ENCODE measurements around the gene WWOX.

- TF ChIP-seq, protein P1, sequence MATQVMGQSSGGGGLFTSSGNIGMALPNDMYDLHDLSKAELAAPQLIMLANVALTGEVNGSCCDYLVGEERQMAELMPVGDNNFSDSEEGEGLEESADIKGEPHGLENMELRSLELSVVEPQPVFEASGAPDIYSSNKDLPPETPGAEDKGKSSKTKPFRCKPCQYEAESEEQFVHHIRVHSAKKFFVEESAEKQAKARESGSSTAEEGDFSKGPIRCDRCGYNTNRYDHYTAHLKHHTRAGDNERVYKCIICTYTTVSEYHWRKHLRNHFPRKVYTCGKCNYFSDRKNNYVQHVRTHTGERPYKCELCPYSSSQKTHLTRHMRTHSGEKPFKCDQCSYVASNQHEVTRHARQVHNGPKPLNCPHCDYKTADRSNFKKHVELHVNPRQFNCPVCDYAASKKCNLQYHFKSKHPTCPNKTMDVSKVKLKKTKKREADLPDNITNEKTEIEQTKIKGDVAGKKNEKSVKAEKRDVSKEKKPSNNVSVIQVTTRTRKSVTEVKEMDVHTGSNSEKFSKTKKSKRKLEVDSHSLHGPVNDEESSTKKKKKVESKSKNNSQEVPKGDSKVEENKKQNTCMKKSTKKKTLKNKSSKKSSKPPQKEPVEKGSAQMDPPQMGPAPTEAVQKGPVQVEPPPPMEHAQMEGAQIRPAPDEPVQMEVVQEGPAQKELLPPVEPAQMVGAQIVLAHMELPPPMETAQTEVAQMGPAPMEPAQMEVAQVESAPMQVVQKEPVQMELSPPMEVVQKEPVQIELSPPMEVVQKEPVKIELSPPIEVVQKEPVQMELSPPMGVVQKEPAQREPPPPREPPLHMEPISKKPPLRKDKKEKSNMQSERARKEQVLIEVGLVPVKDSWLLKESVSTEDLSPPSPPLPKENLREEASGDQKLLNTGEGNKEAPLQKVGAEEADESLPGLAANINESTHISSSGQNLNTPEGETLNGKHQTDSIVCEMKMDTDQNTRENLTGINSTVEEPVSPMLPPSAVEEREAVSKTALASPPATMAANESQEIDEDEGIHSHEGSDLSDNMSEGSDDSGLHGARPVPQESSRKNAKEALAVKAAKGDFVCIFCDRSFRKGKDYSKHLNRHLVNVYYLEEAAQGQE (IDR thresholded peaks at IDR 0.05; ENCODE audit: insufficient read depth in 1 of 2, low read depth in 2 of 2, low read length in 2 of 2), result no peak
- no peak for TF ChIP-seq POLR2AphosphoS5 (IDR thresholded peaks at IDR 0.05; ENCODE audit: low read depth, low read length)
- TF ChIP-seq TAF1 (IDR thresholded peaks at IDR 0.05; ENCODE audit: borderline replicate concordance, insufficient read depth, low read length), result no peak
- TF ChIP-seq SIN3A (IDR thresholded peaks at IDR 0.05; ENCODE audit: borderline replicate concordance, insufficient read depth, low read length), result no peak
These were observed 695.3 kb downstream of the WWOX start for GRCh38 chr16:78794581-78795250.
